Tibial artery (tissue), 4 donors: ENCODE measurements around the gene B4GALT6.
"Not testable (repeated sequence)": the region's sequence is repeated elsewhere in the genome, so short reads cannot be mapped to it uniquely, and the experiment has no call there.

ENCODE experiments used
- DNase-seq, 2 donors: peaks; one replicate each; pipeline ENCODE4 v3.0.0-alpha.2; 2019
- H3K27ac ChIP-seq, 2 donors: fragments of 200-600 bp; sonication (generic) in 1 of 2; 1 replicate in 1 of 2; 2 replicates in 1 of 2; pipeline ENCODE4 v1.5.1; 2018 to 2019; ENCODE audit warnings: mild to moderate bottlenecking in 1 of 2
- H3K27me3 ChIP-seq, 2 donors: fragments of 200-600 bp; sonication (generic) in 1 of 2; one replicate each; pipeline versions ENCODE4 v1.5.1 to v1.6.0; 2016 to 2019
- H3K36me3 ChIP-seq, 3 donors: fragments of 200-600 bp; sonication (generic) in 2 of 3; one replicate each; pipeline ENCODE4 v1.5.1; 2016 to 2019; ENCODE audit warnings: mild to moderate bottlenecking in 2 of 3
- H3K4me1 ChIP-seq, 4 donors: fragments of 200-600 bp; sonication (generic) in 2 of 4; 1 replicate in 3 of 4; 2 replicates in 1 of 4; pipeline ENCODE4 v1.5.1; 2016 to 2019
- H3K4me3 ChIP-seq, 2 donors: fragments of 200-600 bp; sonication (generic) in 1 of 2; 1 replicate in 1 of 2; 2 replicates in 1 of 2; pipeline ENCODE4 v1.5.1; 2018 to 2019; ENCODE audit warnings: mild to moderate bottlenecking in 2 of 2
- H3K9me3 ChIP-seq, 3 donors: fragments of 200-600 bp; sonication (generic) in 1 of 3; one replicate each; pipeline ENCODE4 v1.5.1; 2016 to 2019
- intact Hi-C: fragments of 100-400 bp; cut with DNase I; formaldehyde crosslinking; loops from one replicate; pipeline ENCODE4 v1.15.0; 2023; ENCODE audit warnings: low total_unique reads
- TF ChIP-seq, protein P1 (sequence below), 2 experiments: fragments of 200-600 bp in 1 of 2; fragments of 450-650 bp in 1 of 2; IDR thresholded peaks; one replicate each; pipeline ENCODE4 v1.5.1; 2017 to 2019; ENCODE audit warnings: antibody characterized with exemption in 2 of 2, mild to moderate bottlenecking in 1 of 2, moderate library complexity in 1 of 2

Gene B4GALT6, protein sequence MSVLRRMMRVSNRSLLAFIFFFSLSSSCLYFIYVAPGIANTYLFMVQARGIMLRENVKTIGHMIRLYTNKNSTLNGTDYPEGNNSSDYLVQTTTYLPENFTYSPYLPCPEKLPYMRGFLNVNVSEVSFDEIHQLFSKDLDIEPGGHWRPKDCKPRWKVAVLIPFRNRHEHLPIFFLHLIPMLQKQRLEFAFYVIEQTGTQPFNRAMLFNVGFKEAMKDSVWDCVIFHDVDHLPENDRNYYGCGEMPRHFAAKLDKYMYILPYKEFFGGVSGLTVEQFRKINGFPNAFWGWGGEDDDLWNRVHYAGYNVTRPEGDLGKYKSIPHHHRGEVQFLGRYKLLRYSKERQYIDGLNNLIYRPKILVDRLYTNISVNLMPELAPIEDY

DNA sequence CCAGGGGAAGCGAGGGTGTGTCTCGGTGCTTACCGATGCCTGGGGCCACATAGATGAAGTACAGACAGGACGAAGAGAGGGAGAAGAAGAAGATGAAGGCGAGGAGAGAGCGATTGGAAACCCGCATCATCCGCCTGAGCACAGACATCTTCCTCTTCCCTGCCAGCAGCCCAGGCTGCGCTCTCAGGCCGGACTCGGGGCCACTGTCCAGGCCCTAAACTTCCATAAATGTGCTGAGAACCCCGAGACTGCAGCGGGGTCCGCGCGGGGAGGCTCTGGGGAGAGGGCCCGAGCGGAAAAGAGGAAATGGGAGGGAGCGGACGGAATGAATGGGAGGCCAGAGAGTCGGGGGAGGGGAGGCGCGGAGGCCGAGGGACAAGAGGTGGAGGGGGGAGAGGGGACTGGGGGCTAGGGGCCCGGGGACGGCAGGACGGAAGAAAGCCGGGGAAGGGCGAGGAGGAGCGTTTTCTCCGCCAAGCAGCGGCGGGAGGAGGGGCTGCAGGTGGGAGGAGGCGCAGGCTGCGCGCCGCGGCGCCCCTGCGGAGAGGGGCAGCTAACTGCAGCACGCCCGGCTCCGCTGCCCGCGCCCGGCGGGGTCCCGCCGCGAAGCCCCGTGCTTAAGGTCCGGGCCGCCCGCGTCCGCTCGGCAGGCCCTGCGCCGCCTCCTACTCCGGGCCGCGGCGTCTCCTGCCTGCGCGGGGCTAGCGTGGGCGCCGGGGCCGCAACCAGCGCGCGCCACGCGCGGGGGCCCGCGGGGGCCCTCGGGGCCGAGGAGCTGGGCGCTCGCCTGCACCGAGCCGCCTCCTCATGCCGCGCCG lies at the start of gene B4GALT6:
B4GALT6 (minus strand) TSS at position 303 of the 818 bp plus-strand sequence; CDS start at position 148, 155 bp downstream.
- TF ChIP-seq, protein P1, sequence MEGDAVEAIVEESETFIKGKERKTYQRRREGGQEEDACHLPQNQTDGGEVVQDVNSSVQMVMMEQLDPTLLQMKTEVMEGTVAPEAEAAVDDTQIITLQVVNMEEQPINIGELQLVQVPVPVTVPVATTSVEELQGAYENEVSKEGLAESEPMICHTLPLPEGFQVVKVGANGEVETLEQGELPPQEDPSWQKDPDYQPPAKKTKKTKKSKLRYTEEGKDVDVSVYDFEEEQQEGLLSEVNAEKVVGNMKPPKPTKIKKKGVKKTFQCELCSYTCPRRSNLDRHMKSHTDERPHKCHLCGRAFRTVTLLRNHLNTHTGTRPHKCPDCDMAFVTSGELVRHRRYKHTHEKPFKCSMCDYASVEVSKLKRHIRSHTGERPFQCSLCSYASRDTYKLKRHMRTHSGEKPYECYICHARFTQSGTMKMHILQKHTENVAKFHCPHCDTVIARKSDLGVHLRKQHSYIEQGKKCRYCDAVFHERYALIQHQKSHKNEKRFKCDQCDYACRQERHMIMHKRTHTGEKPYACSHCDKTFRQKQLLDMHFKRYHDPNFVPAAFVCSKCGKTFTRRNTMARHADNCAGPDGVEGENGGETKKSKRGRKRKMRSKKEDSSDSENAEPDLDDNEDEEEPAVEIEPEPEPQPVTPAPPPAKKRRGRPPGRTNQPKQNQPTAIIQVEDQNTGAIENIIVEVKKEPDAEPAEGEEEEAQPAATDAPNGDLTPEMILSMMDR (IDR thresholded peaks at IDR 0.05) = no peak
- Histone ChIP-seq H3K27me3 (peaks cover 0 to 4% of the 10 kb centered on the region in 2 donors), H3K27ac (no peak within 1 kb of the TSS), H3K4me3 (peak within 1 kb of the TSS; percentile 49 to 66), H3K4me1 (peaks cover 0 to 16% (median 7%) of the 10 kb centered on the region in 4 donors), H3K9me3 (no peaks in the 10 kb centered on the region), H3K36me3 (no peaks in the 10 kb centered on the region)
- DNase-seq = no peak
- intact Hi-C loops = no loop called here

DNA sequence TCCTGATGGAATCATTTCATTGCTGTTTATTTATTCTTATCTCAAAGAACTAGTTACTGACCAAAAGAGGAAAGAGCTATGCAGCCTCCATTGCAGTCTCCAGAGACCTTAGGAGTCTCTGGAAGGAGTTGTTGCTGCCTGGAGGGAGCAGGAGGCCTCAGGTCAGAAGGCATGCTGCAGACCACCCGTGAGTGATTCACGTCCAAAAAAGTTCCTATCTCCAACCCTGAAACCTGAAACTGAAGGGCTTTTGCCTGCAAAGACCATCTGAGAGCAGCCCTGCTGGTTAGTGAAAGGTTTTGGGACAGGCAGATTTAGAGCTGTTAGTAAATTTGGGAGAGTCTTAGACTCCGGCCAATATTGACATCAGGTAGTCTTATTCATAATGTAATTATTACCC lies 47.2 kb upstream of the B4GALT6 start:
- TF ChIP-seq, protein P1 (IDR thresholded peaks at IDR 0.05) = no peak
- Histone ChIP-seq H3K9me3 (no peaks in the 10 kb centered on the region), H3K27me3 (no peaks in the 10 kb centered on the region), H3K27ac (no peak overlapping the region), H3K36me3 (no peaks in the 10 kb centered on the region), H3K4me1 (no peaks in the 10 kb centered on the region), H3K4me3 (no peak overlapping the region)
- DNase-seq = no peak
- intact Hi-C loops = no loop called here

DNA sequence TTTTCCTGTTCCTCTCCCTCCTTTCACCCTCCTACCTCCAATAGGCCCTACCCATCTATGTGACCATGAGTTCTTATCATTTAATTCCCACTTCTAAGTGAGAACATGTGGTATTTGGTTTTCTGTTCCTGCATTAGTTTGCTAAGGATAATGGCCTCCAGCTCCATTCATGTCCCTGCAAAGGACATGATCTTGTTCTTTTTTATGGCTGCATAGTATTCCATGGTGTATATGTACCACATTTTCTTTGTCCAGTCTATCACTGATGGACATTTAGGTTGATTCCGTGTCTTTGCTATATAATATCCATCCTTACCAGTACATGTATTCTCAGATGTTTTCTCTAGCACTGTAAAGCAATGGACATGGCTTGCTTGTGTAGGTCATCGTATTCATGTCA lies 44.8 kb upstream of the B4GALT6 start:
- H3K4me3 ChIP-seq, intact Hi-C loops, H3K27me3 ChIP-seq, H3K36me3 ChIP-seq, H3K27ac ChIP-seq, H3K9me3 ChIP-seq, DNase-seq, H3K4me1 ChIP-seq: not testable (repeated sequence)

DNA sequence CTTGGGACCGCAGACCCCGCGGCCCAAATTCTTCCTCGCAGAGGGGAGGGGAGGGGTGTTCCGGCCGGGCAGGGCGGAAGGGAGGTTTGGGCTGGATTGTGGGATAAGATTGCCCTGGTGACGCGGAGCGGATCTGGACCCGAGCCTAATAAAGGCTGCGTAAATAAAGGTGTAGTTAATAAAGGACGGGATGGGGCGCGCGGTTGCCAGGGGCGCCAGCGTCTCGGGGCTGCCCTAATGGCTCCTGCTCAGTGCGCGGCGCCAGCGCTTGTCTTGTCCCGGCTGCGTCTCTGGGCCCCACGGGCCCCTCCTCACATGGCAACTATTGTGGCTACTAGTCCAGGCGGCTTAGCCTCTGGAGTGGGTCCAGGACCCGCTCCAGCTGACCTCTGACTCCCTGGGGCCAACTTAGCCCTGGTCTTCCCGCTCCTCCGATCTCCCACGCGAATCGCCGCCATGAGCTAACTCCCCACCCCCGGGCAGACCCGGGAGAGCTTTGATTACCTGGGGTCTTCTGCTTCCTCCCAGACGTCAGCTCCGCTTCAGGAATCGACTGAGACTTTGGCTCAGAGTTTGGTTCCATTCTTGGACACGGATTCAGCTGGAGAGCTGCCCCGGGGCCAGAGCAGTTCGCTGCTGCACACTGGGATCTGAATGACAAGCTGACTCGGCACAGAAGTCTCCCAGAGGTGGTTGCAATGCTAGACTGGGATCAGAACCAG lies 39.8 kb upstream of the B4GALT6 start:
- Histone ChIP-seq H3K27me3 (no peaks in the 10 kb centered on the region), H3K9me3 (no peaks in the 10 kb centered on the region), H3K27ac (peak overlapping the region; percentile 69 to 73), H3K36me3 (no peaks in the 10 kb centered on the region), H3K4me3 (peak overlapping the region; percentile 62 to 80), H3K4me1 (peaks cover 0 to 16% (median 7%) of the 10 kb centered on the region in 4 donors)
- DNase-seq = peak; percentile 34 to 72
- TF ChIP-seq, protein P1 (IDR thresholded peaks at IDR 0.05) = no peak
- intact Hi-C loops = no loop called here

DNA sequence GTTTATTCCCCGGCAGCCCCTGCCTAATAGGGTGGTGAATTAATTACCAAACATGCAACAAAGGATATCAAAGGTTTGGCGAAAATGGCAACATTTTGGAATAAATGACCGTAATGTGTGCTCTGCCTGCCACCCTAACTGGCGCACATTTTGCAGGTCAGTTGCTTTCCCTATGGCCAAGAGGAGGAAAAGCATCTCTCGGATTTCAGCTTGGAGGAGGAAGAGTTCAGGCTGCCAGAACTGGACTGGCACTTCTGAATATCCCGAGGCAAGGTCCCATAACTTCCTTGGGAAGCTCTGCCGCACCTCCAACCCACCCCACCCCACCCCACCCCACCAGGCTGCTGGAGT lies 39.2 kb upstream of the B4GALT6 start:
- TF ChIP-seq, protein P1 (IDR thresholded peaks at IDR 0.05) = no peak
- no peaks in the 10 kb centered on the region for H3K9me3 ChIP-seq
- H3K36me3 ChIP-seq = no peaks in the 10 kb centered on the region
- H3K4me3 ChIP-seq = peak overlapping the region; percentile 62 to 80
- peaks cover 0 to 16% (median 7%) of the 10 kb centered on the region in 4 donors for H3K4me1 ChIP-seq
- no peak for DNase-seq
- intact Hi-C loops = no loop called here
- no peaks in the 10 kb centered on the region for H3K27me3 ChIP-seq
- peak overlapping the region; percentile 69 to 73 for H3K27ac ChIP-seq
